Adrenal gland (tissue), 12 donors: ENCODE data around the gene ADGRA3. TPM values are rescaled to one million over a fixed set of nuclear protein-coding genes. Genes with fewer than 3 reads are reported as not detected.
"Not testable (repeated sequence)": the region's sequence is repeated elsewhere in the genome, so short reads cannot be mapped to it uniquely, and the experiment has no call there.

Experiments
- DNase-seq, 7 donors: peaks; one replicate each; pipeline ENCODE4 v3.0.0-alpha.2; 2019 to 2020
- H3K27ac ChIP-seq, 5 donors: fragments of 200-600 bp; sonication (generic) in 4 of 5; 1 replicate in 3 of 5; 2 replicates in 2 of 5; pipeline versions ENCODE4 v1.5.1 to v1.8.0; 2016 to 2020; ENCODE audit warnings: mild to moderate bottlenecking in 1 of 5
- H3K27me3 ChIP-seq: fragments of 200-600 bp; 2 replicates; pipeline ENCODE4 v1.8.0; 2021
- H3K36me3 ChIP-seq, 2 donors: fragments of 200-600 bp; replicated peaks in 1 of 2; 1 replicate in 1 of 2; 2 replicates in 1 of 2; pipeline versions ENCODE4 v1.5.1 to v1.8.0; 2018 to 2022
- H3K4me1 ChIP-seq, 2 donors: fragments of 200-600 bp; replicated peaks in 1 of 2; 1 replicate in 1 of 2; 2 replicates in 1 of 2; pipeline versions ENCODE4 v1.5.1 to v1.8.0; 2018 to 2021
- H3K4me3 ChIP-seq, 4 donors: fragments of 200-600 bp; sonication (generic) in 3 of 4; one replicate each; pipeline ENCODE4 v1.5.1; 2016 to 2018
- H3K9me3 ChIP-seq, 3 donors: fragments of 200-600 bp; sonication (generic) in 1 of 3; replicated peaks in 1 of 3; 1 replicate in 2 of 3; 2 replicates in 1 of 3; pipeline versions ENCODE4 v1.5.1 to v1.8.0; 2016 to 2021
- CTCF ChIP-seq, 6 experiments: fragments of 450-650 bp in 4 of 6; fragments of 200-600 bp in 2 of 6; sonication (generic) in 1 of 6; IDR thresholded peaks; 1 replicate in 5 of 6; 2 replicates in 1 of 6; pipeline versions ENCODE4 v1.5.1 to v1.8.0; 2016 to 2021; ENCODE audit warnings: antibody characterized with exemption in 6 of 6, mild to moderate bottlenecking in 2 of 6, moderate library complexity in 1 of 6
- POLR2A ChIP-seq, 2 donors: fragments of 450-650 bp; IDR thresholded peaks; one replicate each; pipeline ENCODE4 v1.6.1; 2017; ENCODE audit warnings: antibody characterized with exemption in 2 of 2, mild to moderate bottlenecking in 2 of 2, moderate library complexity in 1 of 2
- WGBS, 4 donors: extraction: QIAGEN DNeasy Blood & Tissue Kit in 2 of 4; methylation state at CpG; one replicate each; pipeline versions ENCODE4 v1.1.5 to v1.1.7; 2013 to 2017; 5-methylcytosine and 5-hydroxymethylcytosine counted together
- intact Hi-C, 2 donors: fragments of 100-400 bp; cut with DNase I; formaldehyde crosslinking; loops; one replicate each; pipeline versions ENCODE4 v1.14.1 to v1.15.0; 2022 to 2023
- polyA plus RNA-seq, 3 donors: library from polyadenylated mRNA; stranded (reverse); fragments of 200-250 nt in 2 of 3; fragments of 350-450 nt in 1 of 3; fragmentation: Illumina TruSeq in 1 of 3; extraction: RNeasy Lipid Tissue Mini Kit (QIAGEN cat#74804) in 1 of 3; gene quantifications; one replicate each; pipeline ENCODE4 v1.2.3, GENCODE V29; 2013 to 2014
- total RNA-seq, 9 donors: library from RNA; depleted of rRNA in 4 of 9; stranded (reverse); fragments of >200 nt in 4 of 9; fragments of 120-200 nt in 1 of 9; fragmentation: NEBNext Ultra II Directional in 1 of 9; extraction: Animal tissue kit (Norgen Biotek cat#: 25700) in 1 of 9; gene quantifications; one replicate each; pipeline versions ENCODE4 v1.1.0 to v1.2.4, GENCODE V29; 2013 to 2023
- donor health status: healthy with polysubstance abuse.
- donor health status: Bipolar disorder and iron deficiency.
- donor health status: DM: yes; HTN: yes; CAD: no.
- donor health status: DM: no; HTN: no; CAD: no.
- donor health status: DM: no; HTN: no; CAD: no.
- donor health status: DM: yes; HTN: yes; CAD: no.

ADGRA3 gene
- total and polyA plus RNA-seq, 12 donors = 9.8 to 36.9 (median 24.0) TPM

- Histone ChIP-seq H3K9me3 (no peaks in the 10 kb centered on the region), H3K27ac (no peak overlapping the region), H3K27me3 (no peaks in the 10 kb centered on the region), H3K4me3 (no peak overlapping the region), H3K36me3 (no peaks in the 10 kb centered on the region), H3K4me1 (peaks cover 0 to 11% of the 10 kb centered on the region in 2 donors)
- WGBS, 4 donors = 79 to 92% (median 85%) methylated on average over 6 of the region's 6 CpGs
- no peak for DNase-seq
- intact Hi-C loops = no loop called here
- TF ChIP-seq POLR2A (IDR thresholded peaks at IDR 0.05) (no peak), CTCF (IDR thresholded peaks at IDR 0.05) (no peak)
Observed at GRCh38 chr4:22477813-22478182, 38.1 kb downstream of the ADGRA3 start.

- Histone ChIP-seq H3K27me3 (no peaks in the 10 kb centered on the region), H3K27ac (no peak overlapping the region), H3K4me1 (peaks cover 0 to 11% of the 10 kb centered on the region in 2 donors), H3K9me3 (no peaks in the 10 kb centered on the region), H3K4me3 (no peak overlapping the region), H3K36me3 (no peaks in the 10 kb centered on the region)
- no peak for DNase-seq
- no peak for TF ChIP-seq CTCF (IDR thresholded peaks at IDR 0.05)
- no peak for TF ChIP-seq POLR2A (IDR thresholded peaks at IDR 0.05)
- intact Hi-C loops = no loop called here
- 73 to 81% (median 79%) methylated on average over 8 of the region's 8 CpGs for whole genome bisulfite sequencing, 4 donors
Observed at GRCh38 chr4:22477136-22477812, 38.6 kb downstream of the ADGRA3 start.

GRCh38 chr4:22476011-22476410 lies 39.9 kb downstream of the ADGRA3 start:
- WGBS, 4 donors = 91 to 95% (median 93%) methylated on average over 7 of the region's 7 CpGs
- H3K4me3 ChIP-seq = no peak overlapping the region
- intact Hi-C loops = no loop called here
- TF ChIP-seq POLR2A (IDR thresholded peaks at IDR 0.05) (no peak), CTCF (IDR thresholded peaks at IDR 0.05) (no peak)
- peaks cover 0 to 11% of the 10 kb centered on the region in 2 donors for H3K4me1 ChIP-seq
- no peaks in the 10 kb centered on the region for H3K36me3 ChIP-seq
- H3K27me3 ChIP-seq = no peaks in the 10 kb centered on the region
- no peaks in the 10 kb centered on the region for H3K9me3 ChIP-seq
- no peak for DNase-seq
- no peak overlapping the region for H3K27ac ChIP-seq

- peaks cover 4 to 11% of the 10 kb centered on the region in 2 donors for H3K4me1 ChIP-seq
- H3K27ac ChIP-seq, H3K36me3 ChIP-seq, H3K27me3 ChIP-seq, H3K9me3 ChIP-seq, H3K4me3 ChIP-seq, DNase-seq, intact Hi-C loops: not testable (repeated sequence)
- 95 to 98% (median 96%) methylated on average over 15 to 16 of the region's 16 CpGs for WGBS, 4 donors
Observed at GRCh38 chr4:22475311-22475646, 40.6 kb downstream of the ADGRA3 start.

- intact Hi-C loops = no loop called here
- no peak for DNase-seq
- WGBS, 4 donors = 83 to 91% (median 87%) methylated on average over 5 of the region's 5 CpGs
- no peaks in the 10 kb centered on the region for H3K36me3 ChIP-seq
- TF ChIP-seq POLR2A (IDR thresholded peaks at IDR 0.05) = no peak
- TF ChIP-seq CTCF (IDR thresholded peaks at IDR 0.05) = no peak
- H3K27me3 ChIP-seq = no peaks in the 10 kb centered on the region
- no peaks in the 10 kb centered on the region for H3K9me3 ChIP-seq
- H3K27ac ChIP-seq = no peak overlapping the region
- no peak overlapping the region for H3K4me3 ChIP-seq
- peaks cover 4 to 11% of the 10 kb centered on the region in 2 donors for H3K4me1 ChIP-seq
Observed at GRCh38 chr4:22474636-22475310, 41.1 kb downstream of the ADGRA3 start.
